Neuronal stem cell (in vitro differentiated cells): ENCODE data around the gene ASZ1.

Experiments used
- DNase-seq: peaks from one replicate; pipeline ENCODE4 v3.0.0-alpha.2; 2013; ENCODE audit warnings: low spot score
- H2AFZ ChIP-seq: one replicate; pipeline ENCODE4 v1.6.1; 2013; ENCODE audit warnings: mild to moderate bottlenecking, low read length, inconsistent platforms
- H2AK5ac ChIP-seq: 2 replicates; pipeline ENCODE4 v1.6.1; 2013; ENCODE audit warnings: low read depth, mild to moderate bottlenecking, inconsistent platforms, low read length, moderate library complexity, mixed read lengths
- H2BK120ac ChIP-seq: 2 replicates; pipeline ENCODE4 v1.6.1; 2013; ENCODE audit warnings: low read depth, mild to moderate bottlenecking, inconsistent platforms, low read length, moderate library complexity, mixed read lengths
- H2BK12ac ChIP-seq: one replicate; pipeline ENCODE4 v1.6.1; 2013; ENCODE audit warnings: low read length, inconsistent platforms
- H2BK15ac ChIP-seq: 2 replicates; pipeline ENCODE4 v1.6.1; 2013; ENCODE audit warnings: mild to moderate bottlenecking, low read length, inconsistent platforms, mixed read lengths
- H2BK5ac ChIP-seq: one replicate; pipeline ENCODE4 v1.6.1; 2013; ENCODE audit warnings: inconsistent platforms, mild to moderate bottlenecking, low read length, moderate library complexity
- H3K14ac ChIP-seq: one replicate; pipeline ENCODE4 v1.6.1; 2013; ENCODE audit warnings: low read length, inconsistent platforms
- H3K18ac ChIP-seq: 2 replicates; pipeline ENCODE4 v1.6.1; 2013; ENCODE audit warnings: low read length, inconsistent platforms
- H3K23ac ChIP-seq: 2 replicates; pipeline ENCODE4 v1.6.1; 2013; ENCODE audit warnings: low read depth, mild to moderate bottlenecking, mixed read lengths, low read length, inconsistent platforms; ENCODE audit not compliant: poor library complexity
- H3K27ac ChIP-seq: replicated peaks from 3 replicates; pipeline ENCODE4 v1.5.1; 2013; ENCODE audit warnings: low read length, inconsistent platforms
- H3K27me3 ChIP-seq, 3 experiments: 2 replicates each; pipeline ENCODE4 v1.6.1; 2013; ENCODE audit warnings: low read length in 3 of 3, mild to moderate bottlenecking in 2 of 3, inconsistent platforms in 1 of 3, low read depth in 1 of 3, mixed read lengths in 1 of 3, moderate library complexity in 1 of 3; ENCODE audit not compliant: control insufficient read depth in 3 of 3, insufficient read depth in 3 of 3
- H3K36me3 ChIP-seq, 2 donors: replicated peaks in 1 of 2; 2 replicates each; pipeline ENCODE4 v1.6.1; 2013; ENCODE audit warnings: low read length in 2 of 2; ENCODE audit not compliant: control insufficient read depth in 2 of 2, insufficient read depth in 2 of 2
- H3K4ac ChIP-seq: 2 replicates; pipeline ENCODE4 v1.6.1; 2013; ENCODE audit warnings: inconsistent platforms, mild to moderate bottlenecking, low read length, moderate library complexity
- H3K4me1 ChIP-seq, 2 donors: 1 replicate in 1 of 2; 2 replicates in 1 of 2; pipeline ENCODE4 v1.6.1; 2013; ENCODE audit warnings: low read length in 2 of 2, low read depth in 1 of 2; ENCODE audit not compliant: control insufficient read depth in 2 of 2, insufficient read depth in 1 of 2
- H3K4me2 ChIP-seq: one replicate; pipeline ENCODE4 v1.6.1; 2013; ENCODE audit warnings: mild to moderate bottlenecking, low read length, inconsistent platforms; ENCODE audit not compliant: insufficient read depth, poor library complexity, severe bottlenecking
- H3K4me3 ChIP-seq, 2 donors: 2 replicates each; pipeline ENCODE4 v1.5.1; 2013; ENCODE audit warnings: low read length in 2 of 2, mild to moderate bottlenecking in 2 of 2, inconsistent platforms in 1 of 2, moderate library complexity in 1 of 2
- H3K79me1 ChIP-seq: one replicate; pipeline ENCODE4 v1.6.1; 2013; ENCODE audit warnings: low read depth, mild to moderate bottlenecking, inconsistent platforms, low read length, moderate library complexity
- H3K9ac ChIP-seq: one replicate; pipeline ENCODE4 v1.6.1; 2013; ENCODE audit warnings: mild to moderate bottlenecking, low read depth, low read length, inconsistent platforms; ENCODE audit not compliant: poor library complexity
- H3K9me3 ChIP-seq, 2 donors: replicated peaks in 1 of 2; 2 replicates each; pipeline versions ENCODE3 to v1.6.1; 2013; ENCODE audit warnings: low read length in 2 of 2, mild to moderate bottlenecking in 2 of 2, inconsistent platforms in 1 of 2, low read depth in 1 of 2, mixed read lengths in 1 of 2, moderate library complexity in 1 of 2; ENCODE audit not compliant: control insufficient read depth in 2 of 2, insufficient read depth in 1 of 2
- H4K8ac ChIP-seq: one replicate; pipeline ENCODE4 v1.6.1; 2013; ENCODE audit warnings: low read depth, mild to moderate bottlenecking, inconsistent platforms, low read length, moderate library complexity
- H4K91ac ChIP-seq: one replicate; pipeline ENCODE4 v1.6.1; 2013; ENCODE audit warnings: low read length, low read depth, mild to moderate bottlenecking, inconsistent platforms; ENCODE audit not compliant: poor library complexity

ASZ1 gene

GRCh38 chr7:117313582-117313981 lies 113.7 kb downstream of the ASZ1 start:
- Histone ChIP-seq H4K8ac (no peak overlapping the region), H3K14ac (no peak overlapping the region), H3K27ac (no peak overlapping the region), H2BK12ac (no peak overlapping the region), H2BK15ac (no peak overlapping the region), H3K4me1 (no peaks in the 10 kb centered on the region), H3K18ac (no peak overlapping the region), H3K4me2 (no peak overlapping the region), H3K4ac (no peak overlapping the region), H2AK5ac (no peak overlapping the region), H3K9me3 (no peaks in the 10 kb centered on the region), H3K23ac (no peak overlapping the region), H3K27me3 (peaks cover 0 to 32% (median 0%) of the 10 kb centered on the region in 3 experiments), H3K36me3 (no peaks in the 10 kb centered on the region), H2BK120ac (no peak overlapping the region), H2BK5ac (no peak overlapping the region), H3K4me3 (no peak overlapping the region), H3K9ac (no peak overlapping the region), H2AFZ (no peak overlapping the region), H3K79me1 (no peaks in the 10 kb centered on the region), H4K91ac (no peak overlapping the region)
- DNase-seq = no peak
